K562 (cell line): ENCODE data around the gene PRKCB. TPM values are rescaled to one million over a fixed set of nuclear protein-coding genes. Genes with fewer than 3 reads are reported as not detected.

Experiments
- ATAC-seq: fragments of 200-7000 bp; cut with Tn5 transposase; 3 replicates; pipeline ENCODE4 v1.9.1; 2020; ENCODE audit warnings: moderate library complexity
- BruUV-seq: library from RNA; stranded (reverse); fragments of 400-500 nt; replicated peaks from 2 replicates; lab custom pipeline; 2021; lab: Mats Ljungman, UMichigan
- CTCF ChIA-PET: fragments of 300-600 bp; formaldehyde crosslinking; extraction: SDS; loops from one replicate; lab custom pipeline; 2021; ENCODE audit warnings: low intra/inter-chr PET ratio; lab: Yijun Ruan, JAX
- POLR2A ChIA-PET: fragments of 300-600, 350-650 bp; sonication (Branson Sonifier 250); formaldehyde crosslinking; extraction: SDS; loops from one replicate; lab custom pipeline; 2021; ENCODE audit warnings: antibody characterized with exemption, inconsistent platforms; lab: Yijun Ruan, JAX
- DNase-seq, 4 experiments: peaks; one replicate each; pipeline versions ENCODE4 v3.0.0 to v3.0.0-alpha.2; 2011 to 2018; ENCODE audit warnings: low spot score in 3 of 4, mixed read lengths in 3 of 4; ENCODE audit errors: extremely low read depth in 1 of 4
- FAIRE-seq: peaks from 2 replicates; lab custom pipeline; 2011; peaks lifted over from hg19 to GRCh38; lab: Jason Lieb, UNC
- H2AFZ ChIP-seq: 2 replicates; pipeline ENCODE4 v1.6.0; 2011; ENCODE audit warnings: low read depth, low read length, control low read depth, inconsistent platforms
- H3K27ac ChIP-seq: fragments of 200-600 bp; 3 replicates; pipeline ENCODE4 v1.8.0; 2011; ENCODE audit warnings: low read depth, mild to moderate bottlenecking, control low read depth, inconsistent platforms, low read length, moderate library complexity, mixed read lengths; ENCODE audit errors: extremely low read depth
- H3K27me3 ChIP-seq, 2 experiments: fragments of 300-600 bp in 1 of 2; 2 replicates in 1 of 2; 3 replicates in 1 of 2; pipeline versions ENCODE4 v1.6.0 to v1.8.0; 2011; ENCODE audit warnings: inconsistent platforms in 2 of 2, low read length in 2 of 2, mild to moderate bottlenecking in 1 of 2, mixed read lengths in 1 of 2, moderate library complexity in 1 of 2; ENCODE audit not compliant: control insufficient read depth in 2 of 2, insufficient read depth in 2 of 2
- H3K36me3 ChIP-seq: fragments of 300-600 bp; 3 replicates; pipeline ENCODE4 v1.8.0; 2011; ENCODE audit warnings: mild to moderate bottlenecking, low read length, inconsistent platforms; ENCODE audit not compliant: control insufficient read depth, insufficient read depth
- H3K4me1 ChIP-seq, 2 experiments: fragments of 200-600 bp in 1 of 2; replicated peaks in 1 of 2; 2 replicates in 1 of 2; 3 replicates in 1 of 2; pipeline versions ENCODE4 v1.5.1 to v1.8.0; 2011; ENCODE audit warnings: inconsistent platforms in 2 of 2, low read length in 2 of 2, mild to moderate bottlenecking in 1 of 2, mixed read lengths in 1 of 2, moderate library complexity in 1 of 2; ENCODE audit not compliant: control insufficient read depth in 2 of 2, insufficient read depth in 2 of 2
- H3K4me2 ChIP-seq: 2 replicates; pipeline ENCODE4 v1.6.1; 2011; ENCODE audit warnings: low read length, control low read depth, inconsistent platforms, mixed read lengths; ENCODE audit not compliant: insufficient read depth
- H3K4me3 ChIP-seq: fragments of 200-600 bp; sonication (generic), shearing (Covaris generic); 2 replicates; pipeline ENCODE4 v1.5.1; 2016; ENCODE audit warnings: control low read depth, inconsistent platforms
- H3K79me2 ChIP-seq: fragments of 200-600 bp; 3 replicates; pipeline ENCODE4 v1.8.0; 2011; ENCODE audit warnings: low read length, inconsistent platforms; ENCODE audit not compliant: control insufficient read depth, insufficient read depth
- H3K9ac ChIP-seq, 2 experiments: 2 replicates each; pipeline versions ENCODE4 v1.6.0 to v1.6.1; 2011; ENCODE audit warnings: low read depth in 2 of 2, low read length in 2 of 2, control low read depth in 1 of 2, inconsistent platforms in 1 of 2, mild to moderate bottlenecking in 1 of 2, mixed read lengths in 1 of 2; ENCODE audit not compliant: insufficient read depth in 1 of 2
- H3K9me1 ChIP-seq: one replicate; pipeline ENCODE4 v1.6.0; 2011; ENCODE audit warnings: inconsistent platforms, mild to moderate bottlenecking, low read length, moderate library complexity; ENCODE audit not compliant: control insufficient read depth, insufficient read depth
- H3K9me3 ChIP-seq: replicated peaks from 2 replicates; pipeline ENCODE4 v1.5.1; 2011; ENCODE audit warnings: low read depth, low read length, inconsistent platforms; ENCODE audit not compliant: control insufficient read depth, insufficient read depth
- H4K20me1 ChIP-seq: replicated peaks from 2 replicates; pipeline ENCODE4 v1.6.1; 2011; ENCODE audit warnings: low read length, inconsistent platforms, mixed read lengths; ENCODE audit not compliant: control insufficient read depth, insufficient read depth
- CREB5 ChIP-seq: fragments of 250-450 bp; sonication (Bioruptor Pico); IDR thresholded peaks from 2 replicates; pipeline ENCODE4 v1.5.0; 2020; ENCODE audit warnings: mild to moderate bottlenecking
- FOXJ2 ChIP-seq: fragments of 200-800 bp; sonication (Bioruptor generic); IDR thresholded peaks from 2 replicates; pipeline ENCODE4 v1.6.1; 2016; ENCODE audit warnings: missing genetic modification characterization, missing compliant biosample characterization
- FOXP1 ChIP-seq: sonication (generic); formaldehyde crosslinking; IDR thresholded peaks from 2 replicates; pipeline ENCODE4 v1.8.0; 2022; ENCODE audit warnings: mild to moderate bottlenecking, missing genetic modification reagents
- MEIS2 ChIP-seq: fragments of 450-650 bp; IDR thresholded peaks from 2 replicates; pipeline ENCODE4 v1.6.1; 2014; ENCODE audit warnings: mild to moderate bottlenecking; ENCODE audit not compliant: partially characterized antibody
- NR2C2 ChIP-seq, 2 experiments: fragments of 200-800 bp in 1 of 2; sonication (Bioruptor generic) in 1 of 2; sonication (generic) in 1 of 2; formaldehyde crosslinking in 1 of 2; IDR thresholded peaks; 2 replicates each; pipeline versions ENCODE4 v1.6.1 to v1.8.0; 2016 to 2022; ENCODE audit warnings: mild to moderate bottlenecking in 1 of 2, missing compliant biosample characterization in 1 of 2, missing genetic modification characterization in 1 of 2, missing genetic modification reagents in 1 of 2
- PBX2 ChIP-seq, 2 experiments: IDR thresholded peaks in 1 of 2; conservative IDR thresholded peaks in 1 of 2; 2 replicates each; pipeline ENCODE4 v1.6.1; 2016; ENCODE audit warnings: low read depth in 2 of 2, mild to moderate bottlenecking in 1 of 2, missing compliant biosample characterization in 1 of 2, missing genetic modification characterization in 1 of 2, moderate library complexity in 1 of 2
- WGBS: fragments of 100-300 bp; shearing (Covaris generic); methylation state at CpG from one replicate; pipeline ENCODE4 v1.1.6; 2016; ENCODE audit warnings: low coverage, mixed read lengths; ENCODE audit not compliant: insufficient coverage; ENCODE audit errors: missing lambda C conversion rate; 5-methylcytosine and 5-hydroxymethylcytosine counted together
- in situ Hi-C: fragments of 300-500 bp; cut with MboI; formaldehyde crosslinking; loops from 4 replicates; pipeline ENCODE4 v1.15.0; 2018; ENCODE audit warnings: inconsistent platforms, mixed read lengths
- intact Hi-C: fragments of 100-400 bp; cut with micrococcal nuclease; formaldehyde crosslinking; loops from 2 replicates; pipeline ENCODE4 v1.14.2; 2022
- polyA plus RNA-seq, 8 experiments: library from polyadenylated mRNA; depleted of rRNA in 4 of 8; stranded (reverse) in 5 of 8; unstranded in 3 of 8; fragments of >200 nt; fragmentation: Nextera tagmentation in 2 of 8; fragmentation: Illumina TruSeq in 1 of 8; extraction: Ambion mirVana in 2 of 8; extraction: Trizol in 1 of 8; gene quantifications; 2 replicates each; pipeline versions ENCODE4 v1.2.1 to v1.2.3, GENCODE V29; 2011 to 2014; ENCODE audit warnings: inconsistent platforms in 1 of 8, missing spikeins in 1 of 8
- total RNA-seq, 7 experiments: library from RNA; depleted of rRNA in 6 of 7; stranded (reverse); fragments of >200 nt in 6 of 7; fragmentation: Illumina TruSeq in 2 of 7; extraction: Trizol in 2 of 7; gene quantifications; 2 replicates each; pipeline versions ENCODE4 v1.2.1 to v1.2.3, GENCODE V29; 2011 to 2021; ENCODE audit warnings: low replicate concordance in 1 of 7
- TF ChIP-seq, protein P1 (sequence below), 2 experiments: fragments of 150-350 bp in 1 of 2; IDR thresholded peaks; 2 replicates each; pipeline ENCODE4 v1.6.1; 2012 to 2016; ENCODE audit warnings: low read depth in 2 of 2, low read length in 2 of 2, mild to moderate bottlenecking in 1 of 2, moderate library complexity in 1 of 2
- TF ChIP-seq, protein P2 (sequence below): sonication (generic); formaldehyde crosslinking; IDR thresholded peaks from 2 replicates; pipeline ENCODE4 v1.8.0; 2022; ENCODE audit warnings: missing genetic modification reagents, mild to moderate bottlenecking, borderline replicate concordance

Gene PRKCB
- total and polyA plus RNA-seq, 9 of the 15 experiments (the other 6 are each of a cell fraction or from before 2014, with no cell fraction given): 49.9 to 276 (median 148) TPM

GRCh38 chr16:23959752-23960072 lies 123.9 kb downstream of the PRKCB start:
- CTCF ChIA-PET: no interaction called here
- no peaks in the 10 kb centered on the region for H3K27me3 ChIP-seq
- H4K20me1 ChIP-seq: 0 out of 2 replicates have a peak, but pooled peaks cover 14% of the 10 kb centered on the region
- peaks cover 4 to 30% of the 10 kb centered on the region in 2 experiments; a peak in 4 of 5 replicates for H3K4me1 ChIP-seq
- H3K9me3 ChIP-seq: no peaks in the 10 kb centered on the region
- no peak overlapping the region; the same call in 1 of the 2 replicates for H3K4me2 ChIP-seq
- FAIRE-seq (no peak), ATAC-seq (peak; percentile 12; the same call in 2 of the 3 replicates), DNase-seq (no peak)
- WGBS: 56% methylated on average over 4 of the region's 4 CpGs
- POLR2A ChIA-PET: interaction anchor here (1.6 kb wide), 1 partner anchor 12 kb away, joined by 4 read pairs; no protein-coding TSS in a partner anchor
- intact Hi-C loops: no loop called here
- H3K9ac ChIP-seq: no peak overlapping the region; a peak in 1 of 4 replicates
- in situ Hi-C loops: no loop called here
- peaks cover 70% of the 10 kb centered on the region for H3K36me3 ChIP-seq
- no TSS peak for BruUV-seq
- peak; percentile 43 for TF ChIP-seq MEIS2
- TF ChIP-seq FOXP1 (CRISPR knock-in tag): 0 out of 2 replicates have a peak, but pooled peaks have one; percentile 29
- TF ChIP-seq NR2C2 (CRISPR knock-in tag; IDR thresholded peaks at IDR 0.05): no peak
- TF ChIP-seq NR2C2 (tag; IDR thresholded peaks at IDR 0.05): peak; percentile 41; the same call in 1 of the 2 replicates
- 0 out of 2 replicates have a peak, but pooled peaks have one; percentile 22 for TF ChIP-seq FOXJ2 (tag)
- TF ChIP-seq PBX2 (CRISPR knock-in tag; IDR thresholded peaks at IDR 0.05; ENCODE audit: low read depth): no peak
- peak; percentile 46; the same call in 1 of the 2 replicates for TF ChIP-seq PBX2 (tag; conservative IDR thresholded peaks at IDR 0.05; ENCODE audit: low read depth)
- TF ChIP-seq, protein P1, sequence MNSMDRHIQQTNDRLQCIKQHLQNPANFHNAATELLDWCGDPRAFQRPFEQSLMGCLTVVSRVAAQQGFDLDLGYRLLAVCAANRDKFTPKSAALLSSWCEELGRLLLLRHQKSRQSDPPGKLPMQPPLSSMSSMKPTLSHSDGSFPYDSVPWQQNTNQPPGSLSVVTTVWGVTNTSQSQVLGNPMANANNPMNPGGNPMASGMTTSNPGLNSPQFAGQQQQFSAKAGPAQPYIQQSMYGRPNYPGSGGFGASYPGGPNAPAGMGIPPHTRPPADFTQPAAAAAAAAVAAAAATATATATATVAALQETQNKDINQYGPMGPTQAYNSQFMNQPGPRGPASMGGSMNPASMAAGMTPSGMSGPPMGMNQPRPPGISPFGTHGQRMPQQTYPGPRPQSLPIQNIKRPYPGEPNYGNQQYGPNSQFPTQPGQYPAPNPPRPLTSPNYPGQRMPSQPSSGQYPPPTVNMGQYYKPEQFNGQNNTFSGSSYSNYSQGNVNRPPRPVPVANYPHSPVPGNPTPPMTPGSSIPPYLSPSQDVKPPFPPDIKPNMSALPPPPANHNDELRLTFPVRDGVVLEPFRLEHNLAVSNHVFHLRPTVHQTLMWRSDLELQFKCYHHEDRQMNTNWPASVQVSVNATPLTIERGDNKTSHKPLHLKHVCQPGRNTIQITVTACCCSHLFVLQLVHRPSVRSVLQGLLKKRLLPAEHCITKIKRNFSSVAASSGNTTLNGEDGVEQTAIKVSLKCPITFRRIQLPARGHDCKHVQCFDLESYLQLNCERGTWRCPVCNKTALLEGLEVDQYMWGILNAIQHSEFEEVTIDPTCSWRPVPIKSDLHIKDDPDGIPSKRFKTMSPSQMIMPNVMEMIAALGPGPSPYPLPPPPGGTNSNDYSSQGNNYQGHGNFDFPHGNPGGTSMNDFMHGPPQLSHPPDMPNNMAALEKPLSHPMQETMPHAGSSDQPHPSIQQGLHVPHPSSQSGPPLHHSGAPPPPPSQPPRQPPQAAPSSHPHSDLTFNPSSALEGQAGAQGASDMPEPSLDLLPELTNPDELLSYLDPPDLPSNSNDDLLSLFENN (IDR thresholded peaks at IDR 0.05; ENCODE audit: low read depth in 2 of 2, low read length in 2 of 2): no peak
- TF ChIP-seq CREB5 (CRISPR knock-in tag): no peak
- TF ChIP-seq, protein P2, sequence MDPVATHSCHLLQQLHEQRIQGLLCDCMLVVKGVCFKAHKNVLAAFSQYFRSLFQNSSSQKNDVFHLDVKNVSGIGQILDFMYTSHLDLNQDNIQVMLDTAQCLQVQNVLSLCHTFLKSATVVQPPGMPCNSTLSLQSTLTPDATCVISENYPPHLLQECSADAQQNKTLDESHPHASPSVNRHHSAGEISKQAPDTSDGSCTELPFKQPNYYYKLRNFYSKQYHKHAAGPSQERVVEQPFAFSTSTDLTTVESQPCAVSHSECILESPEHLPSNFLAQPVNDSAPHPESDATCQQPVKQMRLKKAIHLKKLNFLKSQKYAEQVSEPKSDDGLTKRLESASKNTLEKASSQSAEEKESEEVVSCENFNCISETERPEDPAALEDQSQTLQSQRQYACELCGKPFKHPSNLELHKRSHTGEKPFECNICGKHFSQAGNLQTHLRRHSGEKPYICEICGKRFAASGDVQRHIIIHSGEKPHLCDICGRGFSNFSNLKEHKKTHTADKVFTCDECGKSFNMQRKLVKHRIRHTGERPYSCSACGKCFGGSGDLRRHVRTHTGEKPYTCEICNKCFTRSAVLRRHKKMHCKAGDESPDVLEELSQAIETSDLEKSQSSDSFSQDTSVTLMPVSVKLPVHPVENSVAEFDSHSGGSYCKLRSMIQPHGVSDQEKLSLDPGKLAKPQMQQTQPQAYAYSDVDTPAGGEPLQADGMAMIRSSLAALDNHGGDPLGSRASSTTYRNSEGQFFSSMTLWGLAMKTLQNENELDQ (CRISPR knock-in tag): no peak
- H2AFZ ChIP-seq: no peak overlapping the region
- H3K4me3 ChIP-seq: no peak overlapping the region
- H3K9me1 ChIP-seq: peaks cover 3% of the 10 kb centered on the region
- peak overlapping the region; percentile 39; the same call in 1 of the 3 replicates for H3K27ac ChIP-seq
- H3K79me2 ChIP-seq: peaks cover 96% of the 10 kb centered on the region
